ENCODE measurements around the gene KCNMA1. TPM values are rescaled to one million over a fixed set of nuclear protein-coding genes. Genes with fewer than 3 reads are reported as not detected.

KCNMA1 gene
- total and polyA plus RNA-seq, 9 of the 15 experiments (the other 6 are each of a cell fraction or from before 2014, with no cell fraction given) = 0.01 to 0.95 (median 0.15) TPM; not detected in 4

DNA sequence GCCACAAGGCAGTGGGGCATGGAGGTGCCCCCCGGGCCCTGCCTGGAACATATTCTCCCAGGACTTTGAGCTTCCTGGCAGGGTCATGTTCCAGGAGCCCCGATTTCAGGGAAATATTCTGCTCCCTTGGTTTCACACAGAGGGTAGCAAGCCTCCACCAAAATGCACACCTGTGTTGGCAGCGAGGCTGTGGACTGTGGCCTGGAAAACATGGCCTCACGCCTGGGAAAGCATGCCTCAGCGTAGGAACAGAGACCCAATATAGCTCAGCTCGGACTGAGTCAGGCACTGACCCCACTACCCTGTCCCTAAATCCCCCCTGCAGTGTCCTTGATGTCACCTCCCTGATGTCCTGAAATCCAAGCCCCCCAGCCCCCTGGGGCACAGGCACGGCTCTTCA lies 92.0 kb downstream of the KCNMA1 start:
- no peak for FAIRE-seq
- intact Hi-C loops (cut with micrococcal nuclease) = no loop called here

More for the DNA sequence above, 92.0 kb downstream of the KCNMA1 start:
- Histone ChIP-seq H3K9me3 (replicated peaks; ENCODE audit: control insufficient read depth, insufficient read depth, low read depth, low read length) (no peaks in the 10 kb centered on the region), H3K4me3 (no peak overlapping the region), H3K79me2 (ENCODE audit: control insufficient read depth, insufficient read depth, low read length) (no peaks in the 10 kb centered on the region), H2AFZ (ENCODE audit: low read depth, low read length) (no peak overlapping the region), H3K27ac (ENCODE audit: extremely low read depth, low read depth, low read length) (no peak overlapping the region), H4K20me1 (replicated peaks; ENCODE audit: control insufficient read depth, insufficient read depth, low read length) (no peaks in the 10 kb centered on the region), H3K27me3 (ENCODE audit: control insufficient read depth in 2 of 2, insufficient read depth in 2 of 2, low read length in 2 of 2) (peaks cover 0 to 5% of the 10 kb centered on the region in 2 experiments; a peak in 1 of 5 replicates), H3K4me2 (ENCODE audit: insufficient read depth, low read length) (no peak overlapping the region), H3K4me1 (replicated peaks in 1 of 2; ENCODE audit: control insufficient read depth in 2 of 2, insufficient read depth in 2 of 2, low read length in 2 of 2) (no peaks in the 10 kb centered on the region), H3K36me3 (ENCODE audit: control insufficient read depth, insufficient read depth, low read length) (no peaks in the 10 kb centered on the region), H3K9ac (ENCODE audit: insufficient read depth in 1 of 2, low read depth in 2 of 2, low read length in 2 of 2) (no peak overlapping the region), H3K9me1 (ENCODE audit: control insufficient read depth, insufficient read depth, low read length) (no peaks in the 10 kb centered on the region)
- TF ChIP-seq GATAD2A (IDR thresholded peaks at IDR 0.05) = no peak
- TF ChIP-seq, protein P1, sequence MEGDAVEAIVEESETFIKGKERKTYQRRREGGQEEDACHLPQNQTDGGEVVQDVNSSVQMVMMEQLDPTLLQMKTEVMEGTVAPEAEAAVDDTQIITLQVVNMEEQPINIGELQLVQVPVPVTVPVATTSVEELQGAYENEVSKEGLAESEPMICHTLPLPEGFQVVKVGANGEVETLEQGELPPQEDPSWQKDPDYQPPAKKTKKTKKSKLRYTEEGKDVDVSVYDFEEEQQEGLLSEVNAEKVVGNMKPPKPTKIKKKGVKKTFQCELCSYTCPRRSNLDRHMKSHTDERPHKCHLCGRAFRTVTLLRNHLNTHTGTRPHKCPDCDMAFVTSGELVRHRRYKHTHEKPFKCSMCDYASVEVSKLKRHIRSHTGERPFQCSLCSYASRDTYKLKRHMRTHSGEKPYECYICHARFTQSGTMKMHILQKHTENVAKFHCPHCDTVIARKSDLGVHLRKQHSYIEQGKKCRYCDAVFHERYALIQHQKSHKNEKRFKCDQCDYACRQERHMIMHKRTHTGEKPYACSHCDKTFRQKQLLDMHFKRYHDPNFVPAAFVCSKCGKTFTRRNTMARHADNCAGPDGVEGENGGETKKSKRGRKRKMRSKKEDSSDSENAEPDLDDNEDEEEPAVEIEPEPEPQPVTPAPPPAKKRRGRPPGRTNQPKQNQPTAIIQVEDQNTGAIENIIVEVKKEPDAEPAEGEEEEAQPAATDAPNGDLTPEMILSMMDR (IDR thresholded peaks at IDR 0.05 in 2 of 3, conservative IDR thresholded peaks at IDR 0.05 in 1 of 3; ENCODE audit: insufficient read depth in 2 of 3, low read depth in 1 of 3, low read length in 3 of 3) = no peak
- TF ChIP-seq HDAC6 (IDR thresholded peaks at IDR 0.05; ENCODE audit: low read depth, low read length) = no peak
- TF ChIP-seq HDGF (IDR thresholded peaks at IDR 0.05) = no peak
- TF ChIP-seq HMG20B (CRISPR knock-in tag; IDR thresholded peaks at IDR 0.05) = no peak
- TF ChIP-seq, protein P2, sequence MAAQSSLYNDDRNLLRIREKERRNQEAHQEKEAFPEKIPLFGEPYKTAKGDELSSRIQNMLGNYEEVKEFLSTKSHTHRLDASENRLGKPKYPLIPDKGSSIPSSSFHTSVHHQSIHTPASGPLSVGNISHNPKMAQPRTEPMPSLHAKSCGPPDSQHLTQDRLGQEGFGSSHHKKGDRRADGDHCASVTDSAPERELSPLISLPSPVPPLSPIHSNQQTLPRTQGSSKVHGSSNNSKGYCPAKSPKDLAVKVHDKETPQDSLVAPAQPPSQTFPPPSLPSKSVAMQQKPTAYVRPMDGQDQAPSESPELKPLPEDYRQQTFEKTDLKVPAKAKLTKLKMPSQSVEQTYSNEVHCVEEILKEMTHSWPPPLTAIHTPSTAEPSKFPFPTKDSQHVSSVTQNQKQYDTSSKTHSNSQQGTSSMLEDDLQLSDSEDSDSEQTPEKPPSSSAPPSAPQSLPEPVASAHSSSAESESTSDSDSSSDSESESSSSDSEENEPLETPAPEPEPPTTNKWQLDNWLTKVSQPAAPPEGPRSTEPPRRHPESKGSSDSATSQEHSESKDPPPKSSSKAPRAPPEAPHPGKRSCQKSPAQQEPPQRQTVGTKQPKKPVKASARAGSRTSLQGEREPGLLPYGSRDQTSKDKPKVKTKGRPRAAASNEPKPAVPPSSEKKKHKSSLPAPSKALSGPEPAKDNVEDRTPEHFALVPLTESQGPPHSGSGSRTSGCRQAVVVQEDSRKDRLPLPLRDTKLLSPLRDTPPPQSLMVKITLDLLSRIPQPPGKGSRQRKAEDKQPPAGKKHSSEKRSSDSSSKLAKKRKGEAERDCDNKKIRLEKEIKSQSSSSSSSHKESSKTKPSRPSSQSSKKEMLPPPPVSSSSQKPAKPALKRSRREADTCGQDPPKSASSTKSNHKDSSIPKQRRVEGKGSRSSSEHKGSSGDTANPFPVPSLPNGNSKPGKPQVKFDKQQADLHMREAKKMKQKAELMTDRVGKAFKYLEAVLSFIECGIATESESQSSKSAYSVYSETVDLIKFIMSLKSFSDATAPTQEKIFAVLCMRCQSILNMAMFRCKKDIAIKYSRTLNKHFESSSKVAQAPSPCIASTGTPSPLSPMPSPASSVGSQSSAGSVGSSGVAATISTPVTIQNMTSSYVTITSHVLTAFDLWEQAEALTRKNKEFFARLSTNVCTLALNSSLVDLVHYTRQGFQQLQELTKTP (IDR thresholded peaks at IDR 0.05; ENCODE audit: low read depth in 1 of 2, partially characterized antibody in 2 of 2) = no peak
- 1% methylated on average over 7 of the region's 7 CpGs for WGBS (ENCODE audit: insufficient coverage, low coverage, missing lambda C conversion rate)
- DNase-seq (ENCODE audit: extremely low read depth in 1 of 4, low spot score in 3 of 4) = no peak
- no peak; the same call in 2 of the 3 replicates for ATAC-seq
- BruUV-seq (replicated peaks) = no TSS peak
- in situ Hi-C loops (cut with MboI) = no loop called here
- ChIA-PET POLR2A (interaction anchor here (1.1 kb wide), 1 partner anchor 9 kb away, joined by 4 read pairs; no protein-coding TSS in a partner anchor), CTCF (ENCODE audit: low intra/inter-chr PET ratio) (no interaction called here)
